HG02763 (cell line): Measurements from ENCODE around the gene C19orf85.
"Not testable (repeated sequence)": the region's sequence is repeated elsewhere in the genome, so short reads cannot be mapped to it uniquely, and the experiment has no call there.

Experiments
- ATAC-seq: cut with Tn5 transposase; IDR thresholded peaks from one replicate; pipeline ENCODE4 v1.9.1; 2021; ENCODE audit warnings: mild to moderate bottlenecking, moderate library complexity; ENCODE audit not compliant: unreplicated experiment

The C19orf85 gene

DNA sequence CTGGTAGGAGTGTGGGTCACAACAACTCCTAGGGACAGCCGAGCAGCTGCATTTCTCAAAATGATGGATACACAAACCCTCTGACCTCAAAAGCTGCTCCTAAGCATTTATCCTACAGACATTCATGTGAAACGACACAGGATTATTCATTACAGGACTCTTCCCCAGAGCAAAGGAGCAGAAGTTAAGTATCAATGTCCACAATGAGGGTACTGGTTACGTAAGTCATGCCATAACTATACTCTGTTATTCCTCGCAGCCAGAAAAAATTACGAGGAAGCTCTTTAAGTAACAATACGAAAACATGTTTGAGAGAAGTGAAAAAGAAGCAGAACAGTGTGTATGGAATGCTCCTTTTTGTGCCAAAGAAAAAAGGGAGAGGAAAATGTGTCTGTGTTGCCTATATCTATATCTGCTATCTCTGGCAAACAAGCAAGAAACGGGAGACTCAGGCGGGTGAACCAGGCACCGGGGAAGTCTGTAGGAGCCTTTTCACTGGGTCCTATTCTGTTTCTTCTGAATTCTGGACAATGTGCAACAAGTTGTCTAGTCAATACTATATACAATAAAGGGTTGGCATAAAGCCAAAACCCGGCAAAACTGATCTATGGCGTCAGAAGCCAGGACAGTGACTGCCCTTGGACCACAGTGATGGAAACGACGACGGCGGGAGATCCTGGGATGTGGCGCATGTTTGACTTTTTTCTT lies 4.4 kb downstream of the C19orf85 start:
- ATAC-seq = no peak

DNA sequence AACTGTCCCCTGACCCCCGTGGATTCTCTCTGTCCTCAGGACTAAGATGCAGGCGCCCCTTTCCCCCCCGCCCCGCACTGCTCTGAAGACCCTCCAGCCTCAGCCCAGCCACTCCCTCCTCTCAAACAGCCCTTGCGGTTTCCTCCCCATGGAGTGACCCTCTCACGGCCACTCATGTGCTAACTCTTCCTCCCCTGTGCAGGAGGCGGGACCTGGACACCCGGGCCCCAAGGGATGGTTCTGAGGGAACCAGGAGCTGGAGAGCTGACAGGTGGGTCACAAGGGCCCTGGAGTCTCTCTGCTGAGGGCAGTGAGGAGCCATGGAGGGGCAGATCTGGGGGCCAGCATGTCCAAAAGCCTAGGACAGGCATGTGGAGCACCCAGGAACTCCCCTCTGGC lies 5.0 kb downstream of the C19orf85 start:
- no peak for ATAC-seq

DNA sequence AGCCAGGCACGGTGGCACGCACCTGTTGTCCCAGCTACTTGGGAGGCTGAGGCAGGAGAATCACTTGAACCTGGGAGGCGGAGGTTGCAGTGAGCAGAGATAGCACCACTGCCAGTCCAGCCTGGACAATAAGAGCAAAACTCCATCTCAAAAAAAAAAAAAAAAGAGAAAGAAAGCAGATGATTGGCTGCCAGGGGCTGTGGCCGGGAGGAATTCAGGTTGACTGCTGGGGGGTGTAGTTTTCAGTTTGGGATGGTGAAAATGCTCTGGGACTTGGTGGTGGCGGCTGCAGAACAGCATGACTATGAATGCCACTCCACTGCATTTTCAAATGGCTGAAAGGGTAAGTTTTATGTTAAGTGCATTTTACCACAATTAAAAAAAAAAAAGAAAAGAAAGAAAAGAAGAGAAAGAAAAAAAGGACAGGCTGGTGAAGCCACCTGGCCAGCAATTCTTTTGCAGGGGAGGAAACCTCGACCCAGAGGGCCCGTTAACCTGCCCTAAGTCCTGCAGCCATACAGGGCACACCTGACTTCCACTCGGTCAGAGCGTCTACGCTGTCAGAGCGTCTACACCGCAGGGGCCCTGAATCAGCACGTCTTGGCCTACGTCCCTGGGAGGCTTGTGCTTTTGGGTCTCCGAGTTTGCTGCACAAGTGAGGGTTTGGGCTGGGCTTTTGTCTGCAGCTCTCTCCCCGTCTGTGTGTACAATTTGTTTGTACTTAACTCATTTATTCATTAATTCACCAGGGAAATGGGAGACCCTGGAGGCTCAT lies 6.7 kb downstream of the C19orf85 start:
- no peak for ATAC-seq

DNA sequence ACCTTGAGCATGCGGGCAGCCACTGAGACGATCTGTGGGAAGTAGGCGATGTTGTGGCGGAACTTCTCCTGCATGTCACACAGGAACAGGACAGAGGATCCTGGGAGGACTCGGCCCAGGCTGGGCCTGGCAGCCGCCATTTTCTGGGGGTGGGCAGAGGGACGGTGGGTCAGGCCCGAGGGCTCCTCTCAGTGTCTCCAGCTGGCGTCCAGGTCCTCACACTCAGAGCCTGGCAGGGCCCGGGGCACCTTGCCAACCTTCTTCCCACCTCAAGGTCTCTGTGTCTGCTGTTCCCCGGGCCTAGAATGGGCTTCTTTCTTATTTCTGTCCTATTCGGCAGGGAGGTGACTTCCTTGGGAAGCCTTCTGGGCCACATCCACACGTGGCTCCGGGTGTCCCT lies 8.2 kb downstream of the C19orf85 start:
- no peak for ATAC-seq

DNA sequence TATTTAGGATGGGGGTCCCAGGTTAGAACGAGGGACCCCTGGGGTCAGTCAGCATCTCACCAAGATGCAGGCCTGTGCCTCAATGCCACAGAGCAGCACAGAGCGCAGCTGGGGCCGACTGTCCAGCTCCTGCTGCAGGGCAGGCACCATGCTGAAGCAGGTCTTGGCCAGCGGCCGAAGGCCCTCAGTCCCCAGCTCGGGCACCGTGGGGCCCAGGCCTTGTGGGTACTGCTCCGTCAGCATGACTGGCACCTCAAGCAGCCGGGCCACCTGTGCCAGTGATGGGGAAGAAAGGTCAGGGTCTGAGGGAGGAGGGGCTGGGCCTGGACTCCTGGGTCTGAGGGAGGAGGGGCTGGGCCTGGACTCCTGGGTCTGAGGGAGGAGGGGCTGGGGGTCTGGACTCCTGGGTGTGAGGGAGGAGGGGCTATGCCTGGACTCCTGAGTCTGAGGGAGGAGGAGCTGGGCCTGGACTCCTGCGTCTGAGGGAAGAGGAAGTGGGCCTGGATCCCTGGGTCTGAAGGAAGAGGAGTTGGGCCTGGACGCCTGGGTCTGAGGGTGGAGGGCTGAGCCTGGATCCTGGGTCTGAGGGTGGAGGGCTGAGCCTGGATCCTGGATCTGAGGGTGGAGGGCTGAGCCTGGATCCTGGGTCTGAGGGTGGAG lies 8.8 kb downstream of the C19orf85 start:
- ATAC-seq = no peak

DNA sequence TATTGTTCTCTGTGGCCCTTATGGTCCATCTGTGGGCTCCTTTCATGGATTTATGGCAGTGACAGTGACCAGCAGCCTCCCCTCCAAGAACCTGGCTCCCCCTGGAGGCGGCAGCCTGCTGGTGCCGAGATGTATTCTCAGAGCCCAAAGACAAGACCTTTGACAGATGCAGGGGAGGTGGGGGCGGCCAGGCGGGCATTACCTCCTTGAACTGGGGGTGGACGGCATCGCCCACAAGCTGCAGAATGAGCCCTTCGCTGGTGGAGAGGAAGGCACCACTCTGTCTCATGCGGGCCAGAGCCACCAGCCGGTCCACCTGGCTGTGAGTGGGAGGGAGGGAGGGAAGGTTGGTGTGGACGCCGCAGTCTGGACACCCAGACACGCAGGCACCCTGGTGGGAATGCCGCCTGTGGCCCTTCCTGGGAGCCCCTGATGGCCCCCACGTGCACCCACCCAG lies 9.7 kb downstream of the C19orf85 start:
- no peak for ATAC-seq

DNA sequence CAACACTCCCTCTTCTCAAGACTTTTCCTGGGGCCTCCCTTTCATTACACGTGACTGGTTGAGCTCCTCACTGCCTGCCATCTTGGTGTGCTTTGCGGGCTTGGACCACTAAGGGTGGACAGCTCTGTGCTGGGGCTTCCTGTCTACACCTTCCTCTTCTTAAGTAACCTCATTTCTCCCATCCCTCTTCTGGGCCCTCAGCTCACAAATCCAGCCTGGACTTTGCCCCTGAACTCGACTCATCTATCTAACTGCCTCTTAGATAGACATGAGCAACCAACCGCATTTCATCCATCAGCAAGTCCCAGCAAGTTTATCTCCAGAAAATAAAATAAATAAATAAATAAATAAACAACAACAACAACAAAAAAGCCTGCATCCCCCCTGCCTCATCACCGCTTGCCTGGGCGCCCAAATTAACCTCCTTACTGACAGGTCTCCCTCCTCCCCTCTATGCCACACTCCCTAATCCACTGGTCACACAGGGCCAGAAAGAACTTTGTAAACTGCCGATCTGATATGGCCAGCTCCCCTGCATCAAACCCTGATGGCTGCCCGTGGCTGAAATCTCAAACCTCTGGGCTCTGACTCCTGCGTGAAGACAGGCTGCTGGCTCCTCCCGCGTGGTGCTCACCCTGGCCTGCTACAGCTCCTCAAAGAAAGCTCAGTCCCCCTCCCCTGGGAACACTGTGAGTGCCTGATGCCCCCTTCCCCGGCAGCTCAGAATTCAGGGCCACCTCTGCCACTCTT lies 10.9 kb downstream of the C19orf85 start:
- no peak for ATAC-seq

DNA sequence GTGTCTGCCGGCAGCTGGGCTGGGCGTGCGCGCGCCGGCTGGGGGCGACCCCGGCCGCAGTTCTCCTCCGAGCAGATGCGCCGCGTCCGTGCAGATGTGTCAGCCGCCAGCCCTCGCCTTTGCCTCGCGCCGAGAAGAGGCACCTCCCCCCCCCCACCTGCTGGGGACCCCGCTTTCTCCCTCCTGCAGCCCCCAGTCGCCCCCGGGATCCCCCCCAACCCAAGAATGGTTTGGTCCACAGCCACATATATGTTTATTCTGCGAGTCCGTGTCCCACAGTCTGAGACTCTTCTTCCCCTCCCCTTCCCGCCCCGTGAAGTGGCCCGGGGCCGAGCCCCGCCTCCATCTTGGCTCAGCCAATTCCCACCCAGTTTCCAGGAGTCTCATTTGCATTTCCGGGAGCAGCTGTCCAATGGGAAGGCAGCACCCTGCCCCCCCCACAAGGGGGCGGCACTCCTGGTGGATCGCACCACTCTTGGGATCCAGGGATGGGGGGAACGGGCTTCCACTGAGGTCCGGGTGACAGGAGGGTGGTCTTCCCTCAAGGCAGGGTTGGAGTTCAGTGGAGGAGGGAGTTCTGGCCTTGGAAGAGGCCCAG lies 11.7 kb downstream of the C19orf85 start:
- ATAC-seq = no peak

DNA sequence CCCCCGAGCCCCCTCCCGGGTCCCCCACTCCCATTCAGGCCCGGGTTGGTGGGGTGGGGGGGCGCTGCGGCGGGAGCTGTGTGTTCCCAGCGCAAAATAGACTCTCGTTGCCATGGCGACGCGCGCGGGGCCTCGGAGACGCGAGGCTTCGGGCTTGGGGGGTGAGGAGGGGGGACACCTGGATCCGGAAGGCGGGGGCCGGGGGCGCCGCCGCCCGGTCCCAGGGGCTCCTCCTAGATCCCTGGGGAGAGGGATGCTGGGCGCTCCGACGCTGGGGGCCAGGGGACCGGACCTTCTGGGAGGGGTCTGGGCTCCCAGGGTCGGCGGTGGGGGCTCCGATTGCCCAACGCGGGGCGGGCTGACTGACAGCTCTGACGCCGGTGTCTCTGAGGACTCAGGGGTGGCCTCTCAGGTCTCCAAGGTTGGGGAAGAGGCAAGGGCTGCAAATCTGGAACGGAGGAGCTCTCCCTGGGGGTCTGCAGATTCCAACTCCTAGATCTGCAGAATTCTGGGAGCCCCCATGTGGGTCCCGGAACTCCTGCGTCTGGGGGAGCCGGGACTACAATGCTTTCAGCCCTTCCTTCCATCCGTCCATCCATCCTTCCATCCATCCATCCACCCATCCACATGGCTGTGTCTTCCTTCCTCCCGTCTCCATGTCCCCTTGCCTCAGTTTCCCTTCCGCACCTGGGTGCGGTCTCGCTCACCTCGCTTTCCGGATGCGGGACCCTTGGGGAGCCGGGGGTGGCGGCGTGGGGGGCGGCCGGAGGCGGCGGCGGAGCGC lies 12.4 kb downstream of the C19orf85 start:
- no peak for ATAC-seq

DNA sequence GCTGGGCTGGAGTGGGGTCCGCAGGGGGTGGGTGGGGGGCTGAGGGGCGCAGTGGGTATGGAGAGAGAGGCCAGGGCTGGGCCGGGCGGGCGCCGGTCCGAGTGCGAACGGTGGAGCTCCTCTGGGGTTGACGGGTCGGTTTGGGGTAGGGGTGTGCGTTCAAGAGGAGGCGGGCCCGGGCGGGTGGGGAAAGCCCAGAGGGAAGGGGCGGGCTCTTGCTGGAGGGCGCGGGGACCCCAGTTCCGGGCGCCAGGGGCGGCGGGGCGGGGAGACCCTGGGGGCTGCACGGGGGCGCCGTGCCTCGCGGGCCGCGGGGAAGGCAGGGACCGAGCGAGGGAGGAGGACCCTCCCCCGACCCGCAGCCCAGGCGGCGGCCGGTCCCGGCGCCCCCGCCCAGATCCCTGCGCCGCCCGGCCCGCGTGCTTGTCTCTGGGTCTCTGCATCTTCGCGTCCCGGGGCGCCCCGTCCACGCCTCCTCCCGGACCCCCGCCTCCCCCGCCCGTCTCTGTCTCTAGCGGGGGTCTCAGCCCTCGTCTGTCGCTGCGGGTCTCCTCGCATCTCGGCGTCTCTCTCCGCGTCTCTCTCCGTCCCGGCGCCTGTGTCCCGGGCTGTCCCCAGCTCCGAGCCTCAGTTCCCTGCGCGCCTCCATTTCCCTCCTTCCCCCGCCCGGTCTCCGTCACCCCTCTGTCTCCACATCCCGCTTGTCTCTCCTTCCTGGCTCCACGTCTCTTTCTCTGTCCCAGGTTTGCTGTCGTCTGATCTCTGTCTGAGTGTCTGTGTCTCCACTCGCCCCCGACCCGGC lies 13.2 kb downstream of the C19orf85 start:
- no peak for ATAC-seq

DNA sequence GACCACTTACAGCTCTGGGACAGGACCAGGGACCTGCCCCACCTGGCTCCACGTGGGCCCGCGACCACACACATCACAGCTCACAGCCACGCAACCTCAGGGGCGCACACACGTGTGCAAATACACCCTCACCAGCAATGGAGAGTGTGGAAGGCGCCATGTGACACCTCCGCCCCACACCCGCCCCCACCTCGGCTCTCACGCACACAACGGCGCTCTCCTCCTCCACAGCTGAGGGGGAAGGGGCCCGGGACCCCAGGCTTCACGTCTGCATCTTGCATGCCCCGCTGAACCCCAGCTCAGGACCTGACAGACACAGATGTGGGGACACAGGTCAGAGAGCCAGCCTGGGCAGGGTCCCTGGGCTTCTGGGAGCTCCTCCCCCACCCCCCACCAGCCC lies 15.1 kb downstream of the C19orf85 start:
- no peak for ATAC-seq

DNA sequence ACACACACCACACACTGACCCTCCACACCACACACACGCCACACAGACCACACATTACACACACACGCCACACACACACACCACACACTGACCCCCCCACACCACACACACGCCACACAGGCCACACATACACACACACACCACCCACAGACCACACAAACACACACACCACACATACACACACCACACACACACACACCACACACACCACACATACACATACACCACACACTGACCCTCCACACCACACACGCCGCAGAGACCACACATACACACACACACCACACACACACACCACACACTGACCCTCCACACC lies 16.4 kb downstream of the C19orf85 start:
- ATAC-seq = not testable (repeated sequence)

DNA sequence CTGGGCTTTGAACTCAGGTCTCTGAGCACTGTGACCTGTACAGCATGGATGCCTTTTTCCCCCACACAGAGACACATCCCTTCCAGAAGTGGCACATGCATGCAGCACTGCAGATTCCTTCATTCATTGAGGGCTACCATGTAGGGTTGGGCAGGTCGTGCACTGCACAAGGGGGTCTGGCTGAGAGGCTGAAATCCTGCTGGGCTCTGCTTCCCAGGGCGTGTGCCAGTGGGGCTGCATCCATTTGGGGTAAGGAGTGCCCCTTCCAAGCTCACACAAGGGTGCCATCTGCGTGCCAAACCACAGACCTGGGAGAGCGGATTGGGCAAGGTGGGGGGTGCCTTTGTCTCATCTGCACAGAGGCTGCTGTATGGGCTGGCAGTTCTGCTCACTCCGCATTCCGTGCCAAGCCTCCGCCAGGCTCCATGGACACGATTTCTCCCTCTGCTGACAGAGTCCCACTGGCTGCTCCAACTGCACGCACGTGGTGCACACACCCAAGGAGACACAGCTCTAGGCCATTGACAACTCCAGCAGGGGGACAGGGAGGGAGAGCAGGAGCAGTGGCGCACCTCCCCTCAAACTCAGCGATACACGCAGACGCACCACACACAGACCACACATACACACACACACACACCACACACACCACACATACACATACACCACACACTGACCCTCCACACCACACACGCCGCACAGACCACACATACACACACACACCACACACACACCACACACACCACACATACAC lies 17.0 kb downstream of the C19orf85 start:
- no peak for ATAC-seq

DNA sequence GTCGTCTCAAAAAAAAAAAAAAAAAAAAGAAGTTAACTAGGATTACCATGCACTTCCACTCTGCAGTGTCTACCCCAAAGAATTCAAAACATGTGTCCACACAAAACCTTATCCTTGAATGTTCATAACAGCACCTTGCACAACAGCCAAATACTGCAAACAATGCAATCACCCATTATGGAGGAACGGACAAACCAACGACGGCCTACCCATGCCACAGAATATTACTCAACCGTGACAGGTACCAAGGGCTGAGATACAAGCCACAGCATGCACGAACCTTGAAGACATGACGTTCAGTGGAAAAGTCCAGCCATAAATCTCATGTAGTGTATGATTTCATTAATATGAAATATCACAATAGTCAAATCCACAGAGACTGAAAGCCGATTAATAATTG lies 18.5 kb downstream of the C19orf85 start:
- no peak for ATAC-seq

DNA sequence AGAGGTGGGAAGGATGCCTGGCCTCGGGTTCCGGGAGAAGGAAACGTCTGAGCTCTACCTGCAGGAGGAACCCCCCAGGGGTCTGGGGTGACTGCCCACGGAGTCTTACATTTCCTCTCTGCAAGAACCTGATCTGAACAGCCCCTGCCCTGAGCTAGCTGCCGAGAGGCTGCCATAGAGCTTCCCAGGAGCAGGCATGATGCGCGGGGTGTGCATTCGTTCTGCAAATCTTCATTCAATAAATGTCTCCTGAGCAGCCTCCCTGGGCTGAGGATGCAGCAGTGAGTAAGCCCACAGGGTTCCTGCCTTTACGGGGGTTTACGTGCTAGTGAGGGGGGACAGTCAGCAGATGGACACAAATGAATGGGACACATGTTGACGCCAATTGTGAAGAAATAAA lies 19.9 kb downstream of the C19orf85 start:
- ATAC-seq = no peak

DNA sequence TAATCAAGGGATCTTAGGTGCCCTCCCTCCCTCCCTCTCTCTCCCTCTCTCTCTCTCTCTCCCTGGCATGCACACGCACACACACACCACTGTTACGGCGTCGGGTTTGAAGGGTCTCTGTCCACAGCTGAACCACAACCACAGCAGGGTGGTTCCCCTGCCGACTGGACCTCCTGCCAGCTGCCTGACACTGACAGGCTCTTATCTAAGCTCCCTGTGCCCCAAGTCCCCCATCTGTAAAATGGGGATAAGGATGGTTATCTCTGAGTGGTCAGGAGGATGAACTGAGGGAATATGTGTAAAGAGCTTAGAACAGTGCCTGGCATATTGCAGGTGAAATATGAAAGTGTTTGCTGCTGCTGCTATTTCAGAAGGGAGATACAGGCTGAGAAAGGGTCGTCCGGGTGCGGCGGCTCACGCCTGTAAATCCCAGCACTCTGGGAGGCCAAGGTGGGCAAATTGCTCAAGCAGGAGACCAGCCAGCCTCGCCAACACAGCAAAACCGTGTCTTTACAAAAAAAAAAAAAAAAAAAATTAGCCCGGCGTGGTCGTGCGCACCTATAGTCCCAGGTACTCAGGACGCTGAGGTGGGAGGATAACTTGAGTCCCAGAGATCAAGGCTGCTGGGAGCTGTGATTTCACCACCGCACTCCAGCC lies 20.6 kb downstream of the C19orf85 start:
- ATAC-seq = no peak

DNA sequence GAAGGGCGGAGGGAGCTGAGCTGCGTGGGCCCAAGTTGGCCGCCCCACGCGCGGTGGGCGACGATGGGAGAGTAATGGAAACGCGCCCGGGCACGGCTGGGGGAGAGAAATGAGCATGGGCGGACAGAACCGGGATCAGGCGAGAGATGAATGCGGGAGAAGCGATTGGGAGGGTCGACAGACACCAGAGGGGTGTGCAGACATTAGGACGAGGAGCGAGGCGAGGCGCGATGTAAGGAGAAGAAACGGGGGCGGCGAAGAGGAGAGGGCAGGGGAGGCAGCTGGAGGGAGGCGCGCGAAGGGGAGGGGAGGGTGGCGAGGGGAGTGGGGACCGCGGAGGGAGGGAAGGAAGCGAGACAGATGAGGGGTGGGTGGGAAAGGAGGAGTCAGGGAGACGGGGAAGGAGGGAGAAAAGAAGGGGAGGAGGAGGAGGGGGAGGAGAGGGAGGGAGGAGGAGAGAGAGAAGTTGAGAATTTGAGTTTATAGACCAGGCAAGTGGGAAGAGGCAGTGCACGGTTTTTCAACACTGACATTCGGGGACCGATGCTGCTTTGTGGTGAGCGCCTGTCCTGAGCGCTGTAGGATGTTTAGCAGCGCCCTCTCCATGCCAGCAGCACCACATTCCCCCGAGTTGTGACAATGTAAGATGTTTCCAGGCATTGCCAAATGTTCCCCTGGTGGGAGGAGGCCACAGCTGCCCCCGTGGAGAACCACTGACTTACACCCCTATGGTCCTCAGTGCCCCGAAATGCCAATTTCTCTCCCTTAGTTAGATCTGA lies 21.3 kb downstream of the C19orf85 start, which contains the start of gene SHISA7:
TSS of gene SHISA7 (minus strand) at position 256 of the 779 bp plus-strand sequence. CDS start 437 bp downstream, outside the sequence.
- no peak for ATAC-seq
